Heart left ventricle (tissue), 16 donors: Measurements from ENCODE around the gene RND3. TPM values are rescaled to one million over a fixed set of nuclear protein-coding genes. Genes with fewer than 3 reads are reported as not detected.

Experiments
- ATAC-seq, 4 donors: fragments of 200-7000 bp; cut with Tn5 transposase; one replicate each; pipeline ENCODE4 v1.9.1; 2020 to 2022; ENCODE audit warnings: moderate library complexity in 4 of 4, mild to moderate bottlenecking in 3 of 4, moderate number of reproducible peaks in 1 of 4
- DNase-seq, 5 donors: peaks; one replicate each; pipeline ENCODE4 v3.0.0-alpha.2; 2020
- H3K27ac ChIP-seq, 12 donors: fragments of 200-600 bp; sonication (generic) in 4 of 12; one replicate each; pipeline versions ENCODE4 v1.5.0 to v1.8.0; 2016 to 2022; ENCODE audit warnings: mild to moderate bottlenecking in 2 of 12
- H3K27me3 ChIP-seq, 9 donors: fragments of 200-600 bp; sonication (generic) in 2 of 9; one replicate each; pipeline versions ENCODE4 v1.5.1 to v1.8.0; 2016 to 2022; ENCODE audit warnings: mild to moderate bottlenecking in 3 of 9
- H3K36me3 ChIP-seq, 9 donors: fragments of 200-600 bp; sonication (generic) in 2 of 9; one replicate each; pipeline versions ENCODE4 v1.5.0 to v1.8.0; 2018 to 2022; ENCODE audit warnings: mild to moderate bottlenecking in 2 of 9
- H3K4me1 ChIP-seq, 12 donors: fragments of 200-600 bp; sonication (generic) in 4 of 12; one replicate each; pipeline versions ENCODE4 v1.5.0 to v1.8.0; 2016 to 2022; ENCODE audit warnings: mild to moderate bottlenecking in 3 of 12
- H3K4me3 ChIP-seq, 12 donors: fragments of 200-600 bp; sonication (generic) in 4 of 12; one replicate each; pipeline versions ENCODE4 v1.5.0 to v1.8.0; 2017 to 2022; ENCODE audit warnings: mild to moderate bottlenecking in 9 of 12, moderate library complexity in 4 of 12
- H3K9me3 ChIP-seq, 12 donors: fragments of 200-600 bp; sonication (generic) in 4 of 12; one replicate each; pipeline versions ENCODE4 v1.5.0 to v1.8.0; 2016 to 2022; ENCODE audit warnings: mild to moderate bottlenecking in 1 of 12
- CTCF ChIP-seq, 12 donors: fragments of 200-600 bp; sonication (generic) in 4 of 12; IDR thresholded peaks; one replicate each; pipeline versions ENCODE4 v1.5.0 to v1.8.0; 2018 to 2022; ENCODE audit warnings: antibody characterized with exemption in 12 of 12, mild to moderate bottlenecking in 5 of 12
- POLR2A ChIP-seq, 2 donors: fragments of 450-650 bp; IDR thresholded peaks; one replicate each; pipeline ENCODE4 v1.6.1; 2017; ENCODE audit warnings: antibody characterized with exemption in 2 of 2, mild to moderate bottlenecking in 2 of 2, moderate library complexity in 2 of 2
- WGBS, 4 donors: extraction: QIAGEN DNeasy Blood & Tissue Kit in 2 of 4; methylation state at CpG; one replicate each; pipeline versions ENCODE4 v1.1.5 to v1.1.7; 2013 to 2018; 5-methylcytosine and 5-hydroxymethylcytosine counted together
- intact Hi-C, 10 donors: fragments of 100-400 bp; cut with DNase I; formaldehyde crosslinking; loops; one replicate each; pipeline versions ENCODE4 v1.11.1 to v1.14.2; 2022
- polyA plus RNA-seq, 2 donors: library from polyadenylated mRNA; stranded (reverse); fragments of 200-250 nt; gene quantifications; one replicate each; pipeline ENCODE4 v1.2.3, GENCODE V29; 2013
- total RNA-seq, 9 donors: library from RNA; depleted of rRNA in 2 of 9; stranded (reverse); fragments of >200 nt in 2 of 9; fragmentation: NEBNext Ultra II Directional in 3 of 9; extraction: Animal tissue kit (Norgen Biotek cat#: 25700) in 3 of 9; gene quantifications; one replicate each; pipeline versions ENCODE4 v1.1.0 to v1.2.4, GENCODE V29; 2016 to 2023
- donor health status: ischemic (EF 13 %, LVEDD 7.1; RV severe dilation, severe dysfunction).
- donor health status: healthy with polysubstance abuse.
- donor health status: DM: no; HTN: yes; CAD: no.
- donor health status: DM: no; HTN: no; CAD: no.
- donor health status: ischemic (EF 25% LVEDD 6.9; RV normal size, moderate dysfunction).
- donor health status: ischemic (EF 25% LVEDD 5.7; RV mildly dilated, moderate dysfunction).
- donor health status: healthy.
- donor health status: DM: yes; HTN: yes; CAD: no.
- donor health status: ischemic (EF 35%, LVEDD 5.7; RV mildly dilated, moderate dysfunction).
- donor health status: nonischemic (EF 11% LVEDD 7.7; RV severe dilation, severe dysfunction).
- donor health status: DM: yes; HTN: yes; CAD: no.
- donor health status: PGD.
- donor health status: ischemic (EF 29% LVEDD 5.4; RV normal size, mild dysfunction).
- donor health status: nonischemic (EF 23%, LVEDD 6.1; RV moderate dilation, normal function).

RND3 gene
- total and polyA plus RNA-seq, 11 donors, result 16.8 to 40.1 (median 30.2) TPM

GRCh38 chr2:150449856-150450255 lies 37.6 kb downstream of the RND3 start:
- no peaks in the 10 kb centered on the region for H3K4me1 ChIP-seq
- ATAC-seq, result no peak
- H3K4me3 ChIP-seq, result no peak overlapping the region
- peaks cover 0 to 7% (median 0%) of the 10 kb centered on the region in 12 donors for H3K9me3 ChIP-seq
- H3K27ac ChIP-seq, result no peak overlapping the region
- intact Hi-C loops, result no loop called here
- H3K36me3 ChIP-seq, result no peaks in the 10 kb centered on the region
- TF ChIP-seq CTCF (IDR thresholded peaks at IDR 0.05) (no peak), POLR2A (IDR thresholded peaks at IDR 0.05) (no peak)
- 38 to 48% (median 43%) methylated on average over 3 of the region's 3 CpGs for whole genome bisulfite sequencing, 4 donors
- no peak for DNase-seq
- H3K27me3 ChIP-seq, result no peaks in the 10 kb centered on the region

- H3K4me3 ChIP-seq, result no peak overlapping the region
- TF ChIP-seq POLR2A (IDR thresholded peaks at IDR 0.05) (no peak), CTCF (IDR thresholded peaks at IDR 0.05) (no peak)
- ATAC-seq (no peak), DNase-seq (no peak)
- H3K36me3 ChIP-seq, result no peaks in the 10 kb centered on the region
- no peaks in the 10 kb centered on the region for H3K4me1 ChIP-seq
- no peaks in the 10 kb centered on the region for H3K9me3 ChIP-seq
- H3K27me3 ChIP-seq, result no peaks in the 10 kb centered on the region
- WGBS, 4 donors, result 84 to 96% (median 87%) methylated on average over 1 of the region's 1 CpG
- H3K27ac ChIP-seq, result no peak overlapping the region
- intact Hi-C loops, result no loop called here
Observed at GRCh38 chr2:150445398-150445797, 42.1 kb downstream of the RND3 start.

GRCh38 chr2:150442484-150442883 lies 45.0 kb downstream of the RND3 start:
- 91 to 98% (median 97%) methylated on average over 1 of the region's 1 CpG for WGBS, 4 donors
- DNase-seq (no peak), ATAC-seq (no peak)
- Histone ChIP-seq H3K4me3 (no peak overlapping the region), H3K27ac (no peak overlapping the region), H3K9me3 (no peaks in the 10 kb centered on the region), H3K4me1 (no peaks in the 10 kb centered on the region), H3K27me3 (no peaks in the 10 kb centered on the region), H3K36me3 (no peaks in the 10 kb centered on the region)
- intact Hi-C loops, result no loop called here
- TF ChIP-seq POLR2A (IDR thresholded peaks at IDR 0.05) (no peak), CTCF (IDR thresholded peaks at IDR 0.05) (no peak)

- intact Hi-C loops, result no loop called here
- DNase-seq, result no peak
- H3K27me3 ChIP-seq, result no peaks in the 10 kb centered on the region
- H3K27ac ChIP-seq, result no peak overlapping the region
- no peaks in the 10 kb centered on the region for H3K4me1 ChIP-seq
- H3K4me3 ChIP-seq, result no peak overlapping the region
- WGBS, 4 donors, result 63 to 68% (median 67%) methylated on average over 2 of the region's 2 CpGs
- TF ChIP-seq POLR2A (IDR thresholded peaks at IDR 0.05), result no peak
- TF ChIP-seq CTCF (IDR thresholded peaks at IDR 0.05), result no peak
- no peaks in the 10 kb centered on the region for H3K9me3 ChIP-seq
- H3K36me3 ChIP-seq, result no peaks in the 10 kb centered on the region
- ATAC-seq, result no peak
Observed at GRCh38 chr2:150441784-150442183, 45.7 kb downstream of the RND3 start.
